ENCODE data around the gene MARCHF10.

The MARCHF10 gene

GRCh38 chr17:62746941-62747340 is 61.2 kb downstream of the MARCHF10 start:
- no peak overlapping the region for H3K4me3 ChIP-seq (ENCODE audit: low read depth, low read length)
- no peaks in the 10 kb centered on the region for H3K9me3 ChIP-seq (ENCODE audit: control insufficient read depth, insufficient read depth, low read depth, low read length)
- H3K27me3 ChIP-seq (ENCODE audit: control insufficient read depth, insufficient read depth, low read length), result 0 out of 2 replicates have a peak, but pooled peaks cover 3% of the 10 kb centered on the region
- H3K4me1 ChIP-seq (ENCODE audit: control insufficient read depth, insufficient read depth, low read length), result peaks cover 21% of the 10 kb centered on the region
- no peak overlapping the region for H3K9ac ChIP-seq (ENCODE audit: low read length)
- H3K36me3 ChIP-seq (ENCODE audit: control insufficient read depth, insufficient read depth, low read length), result no peaks in the 10 kb centered on the region
- H3K27ac ChIP-seq (ENCODE audit: low read depth, low read length), result no peak overlapping the region

GRCh38 chr17:62745806-62746205 is 62.3 kb downstream of the MARCHF10 start:
- Histone ChIP-seq H3K9ac (ENCODE audit: low read length) (no peak overlapping the region), H3K36me3 (ENCODE audit: control insufficient read depth, insufficient read depth, low read length) (no peaks in the 10 kb centered on the region), H3K4me1 (ENCODE audit: control insufficient read depth, insufficient read depth, low read length) (peaks cover 16% of the 10 kb centered on the region), H3K4me3 (ENCODE audit: low read depth, low read length) (no peak overlapping the region), H3K27me3 (ENCODE audit: control insufficient read depth, insufficient read depth, low read length) (0 out of 2 replicates have a peak, but pooled peaks cover 3% of the 10 kb centered on the region), H3K9me3 (ENCODE audit: control insufficient read depth, insufficient read depth, low read depth, low read length) (no peaks in the 10 kb centered on the region), H3K27ac (ENCODE audit: low read depth, low read length) (no peak overlapping the region)

- H3K36me3 ChIP-seq (ENCODE audit: control insufficient read depth, insufficient read depth, low read length), result no peaks in the 10 kb centered on the region
- no peaks in the 10 kb centered on the region for H3K9me3 ChIP-seq (ENCODE audit: control insufficient read depth, insufficient read depth, low read depth, low read length)
- H3K4me3 ChIP-seq (ENCODE audit: low read depth, low read length), result no peak overlapping the region
- H3K27ac ChIP-seq (ENCODE audit: low read depth, low read length), result no peak overlapping the region
- no peaks in the 10 kb centered on the region for H3K27me3 ChIP-seq (ENCODE audit: control insufficient read depth, insufficient read depth, low read length)
- peaks cover 13% of the 10 kb centered on the region; the same call in 1 of the 2 replicates for H3K4me1 ChIP-seq (ENCODE audit: control insufficient read depth, insufficient read depth, low read length)
- no peak overlapping the region for H3K9ac ChIP-seq (ENCODE audit: low read length)
These were observed 63.9 kb downstream of the MARCHF10 start for GRCh38 chr17:62744259-62744658.

GRCh38 chr17:62741290-62741689 is 66.8 kb downstream of the MARCHF10 start:
- H3K4me3 ChIP-seq (ENCODE audit: low read depth, low read length), result no peak overlapping the region
- H3K4me1 ChIP-seq (ENCODE audit: control insufficient read depth, insufficient read depth, low read length), result peaks cover 10% of the 10 kb centered on the region; the same call in 1 of the 2 replicates
- H3K9me3 ChIP-seq (ENCODE audit: control insufficient read depth, insufficient read depth, low read depth, low read length), result no peaks in the 10 kb centered on the region
- H3K9ac ChIP-seq (ENCODE audit: low read length), result no peak overlapping the region
- H3K27ac ChIP-seq (ENCODE audit: low read depth, low read length), result no peak overlapping the region
- H3K27me3 ChIP-seq (ENCODE audit: control insufficient read depth, insufficient read depth, low read length), result no peaks in the 10 kb centered on the region
- no peaks in the 10 kb centered on the region for H3K36me3 ChIP-seq (ENCODE audit: control insufficient read depth, insufficient read depth, low read length)

GRCh38 chr17:62739645-62740388 is 68.3 kb downstream of the MARCHF10 start:
- Histone ChIP-seq H3K36me3 (ENCODE audit: control insufficient read depth, insufficient read depth, low read length) (no peaks in the 10 kb centered on the region), H3K4me3 (ENCODE audit: low read depth, low read length) (no peak overlapping the region), H3K9me3 (ENCODE audit: control insufficient read depth, insufficient read depth, low read depth, low read length) (no peaks in the 10 kb centered on the region), H3K9ac (ENCODE audit: low read length) (no peak overlapping the region), H3K4me1 (ENCODE audit: control insufficient read depth, insufficient read depth, low read length) (peaks cover 22% of the 10 kb centered on the region), H3K27ac (ENCODE audit: low read depth, low read length) (no peak overlapping the region), H3K27me3 (ENCODE audit: control insufficient read depth, insufficient read depth, low read length) (no peaks in the 10 kb centered on the region)

GRCh38 chr17:62738281-62738680 is 69.8 kb downstream of the MARCHF10 start:
- Histone ChIP-seq H3K27ac (ENCODE audit: low read depth, low read length) (no peak overlapping the region), H3K9ac (ENCODE audit: low read length) (no peak overlapping the region), H3K4me1 (ENCODE audit: control insufficient read depth, insufficient read depth, low read length) (peaks cover 24% of the 10 kb centered on the region), H3K9me3 (ENCODE audit: control insufficient read depth, insufficient read depth, low read depth, low read length) (no peaks in the 10 kb centered on the region), H3K36me3 (ENCODE audit: control insufficient read depth, insufficient read depth, low read length) (no peaks in the 10 kb centered on the region), H3K27me3 (ENCODE audit: control insufficient read depth, insufficient read depth, low read length) (no peaks in the 10 kb centered on the region), H3K4me3 (ENCODE audit: low read depth, low read length) (no peak overlapping the region)

- Histone ChIP-seq H3K27me3 (ENCODE audit: control insufficient read depth, insufficient read depth, low read length) (no peaks in the 10 kb centered on the region), H3K36me3 (ENCODE audit: control insufficient read depth, insufficient read depth, low read length) (no peaks in the 10 kb centered on the region), H3K4me3 (ENCODE audit: low read depth, low read length) (no peak overlapping the region), H3K27ac (ENCODE audit: low read depth, low read length) (no peak overlapping the region), H3K9me3 (ENCODE audit: control insufficient read depth, insufficient read depth, low read depth, low read length) (no peaks in the 10 kb centered on the region), H3K9ac (ENCODE audit: low read length) (no peak overlapping the region), H3K4me1 (ENCODE audit: control insufficient read depth, insufficient read depth, low read length) (peaks cover 24% of the 10 kb centered on the region)
These were observed 70.6 kb downstream of the MARCHF10 start for GRCh38 chr17:62737513-62737912.

GRCh38 chr17:62735044-62735651 is 73.0 kb downstream of the MARCHF10 start:
- no peaks in the 10 kb centered on the region for H3K27me3 ChIP-seq (ENCODE audit: control insufficient read depth, insufficient read depth, low read length)
- no peaks in the 10 kb centered on the region for H3K9me3 ChIP-seq (ENCODE audit: control insufficient read depth, insufficient read depth, low read depth, low read length)
- H3K27ac ChIP-seq (ENCODE audit: low read depth, low read length), result no peak overlapping the region
- peaks cover 26% of the 10 kb centered on the region for H3K4me1 ChIP-seq (ENCODE audit: control insufficient read depth, insufficient read depth, low read length)
- no peaks in the 10 kb centered on the region for H3K36me3 ChIP-seq (ENCODE audit: control insufficient read depth, insufficient read depth, low read length)
- no peak overlapping the region for H3K9ac ChIP-seq (ENCODE audit: low read length)
- H3K4me3 ChIP-seq (ENCODE audit: low read depth, low read length), result no peak overlapping the region

- no peak overlapping the region for H3K9ac ChIP-seq (ENCODE audit: low read length)
- H3K9me3 ChIP-seq (ENCODE audit: control insufficient read depth, insufficient read depth, low read depth, low read length), result peaks cover 6% of the 10 kb centered on the region; the same call in 1 of the 2 replicates
- no peaks in the 10 kb centered on the region for H3K27me3 ChIP-seq (ENCODE audit: control insufficient read depth, insufficient read depth, low read length)
- H3K27ac ChIP-seq (ENCODE audit: low read depth, low read length), result no peak overlapping the region
- H3K36me3 ChIP-seq (ENCODE audit: control insufficient read depth, insufficient read depth, low read length), result no peaks in the 10 kb centered on the region
- H3K4me3 ChIP-seq (ENCODE audit: low read depth, low read length), result no peak overlapping the region
- H3K4me1 ChIP-seq (ENCODE audit: control insufficient read depth, insufficient read depth, low read length), result peaks cover 20% of the 10 kb centered on the region
These were observed 76.0 kb downstream of the MARCHF10 start for GRCh38 chr17:62732125-62732524.

- no peak overlapping the region for H3K9ac ChIP-seq (ENCODE audit: low read length)
- no peak overlapping the region for H3K27ac ChIP-seq (ENCODE audit: low read depth, low read length)
- peaks cover 14% of the 10 kb centered on the region for H3K4me1 ChIP-seq (ENCODE audit: control insufficient read depth, insufficient read depth, low read length)
- no peak overlapping the region for H3K4me3 ChIP-seq (ENCODE audit: low read depth, low read length)
- H3K36me3 ChIP-seq (ENCODE audit: control insufficient read depth, insufficient read depth, low read length), result no peaks in the 10 kb centered on the region
- no peaks in the 10 kb centered on the region for H3K27me3 ChIP-seq (ENCODE audit: control insufficient read depth, insufficient read depth, low read length)
- H3K9me3 ChIP-seq (ENCODE audit: control insufficient read depth, insufficient read depth, low read depth, low read length), result peaks cover 6% of the 10 kb centered on the region; the same call in 1 of the 2 replicates
These were observed 80.0 kb downstream of the MARCHF10 start for GRCh38 chr17:62727916-62728672.

- Histone ChIP-seq H3K27ac (ENCODE audit: low read depth, low read length) (no peak overlapping the region), H3K9ac (ENCODE audit: low read length) (no peak overlapping the region), H3K9me3 (ENCODE audit: control insufficient read depth, insufficient read depth, low read depth, low read length) (peaks cover 6% of the 10 kb centered on the region; the same call in 1 of the 2 replicates), H3K27me3 (ENCODE audit: control insufficient read depth, insufficient read depth, low read length) (no peaks in the 10 kb centered on the region), H3K36me3 (ENCODE audit: control insufficient read depth, insufficient read depth, low read length) (no peaks in the 10 kb centered on the region), H3K4me1 (ENCODE audit: control insufficient read depth, insufficient read depth, low read length) (peaks cover 10% of the 10 kb centered on the region), H3K4me3 (ENCODE audit: low read depth, low read length) (no peak overlapping the region)
These were observed 82.3 kb downstream of the MARCHF10 start for GRCh38 chr17:62725791-62726249.

All from HUES6 (cell line).